DOHH2 (cell line): ENCODE data around the gene NRAP.
A peak's percentile ranks its signal among the peaks of the same experiment; 100 is the strongest.

Source experiments
- EZH2phosphoT487 ChIP-seq: fragments of 200-600 bp; sonication (generic); IDR thresholded peaks from 2 replicates; pipeline ENCODE4 v1.6.1; 2017; ENCODE audit warnings: borderline replicate concordance, mild to moderate bottlenecking, antibody characterized with exemption, low read length, moderate library complexity, mixed read lengths
- TF ChIP-seq, protein P1 (sequence below): fragments of 200-600 bp; sonication (generic); IDR thresholded peaks from one replicate; pipeline ENCODE4 v1.5.1; 2014; ENCODE audit warnings: antibody characterized with exemption, mild to moderate bottlenecking, low read depth, low read length; ENCODE audit not compliant: poor library complexity, severe bottlenecking

- TF ChIP-seq, protein P1, sequence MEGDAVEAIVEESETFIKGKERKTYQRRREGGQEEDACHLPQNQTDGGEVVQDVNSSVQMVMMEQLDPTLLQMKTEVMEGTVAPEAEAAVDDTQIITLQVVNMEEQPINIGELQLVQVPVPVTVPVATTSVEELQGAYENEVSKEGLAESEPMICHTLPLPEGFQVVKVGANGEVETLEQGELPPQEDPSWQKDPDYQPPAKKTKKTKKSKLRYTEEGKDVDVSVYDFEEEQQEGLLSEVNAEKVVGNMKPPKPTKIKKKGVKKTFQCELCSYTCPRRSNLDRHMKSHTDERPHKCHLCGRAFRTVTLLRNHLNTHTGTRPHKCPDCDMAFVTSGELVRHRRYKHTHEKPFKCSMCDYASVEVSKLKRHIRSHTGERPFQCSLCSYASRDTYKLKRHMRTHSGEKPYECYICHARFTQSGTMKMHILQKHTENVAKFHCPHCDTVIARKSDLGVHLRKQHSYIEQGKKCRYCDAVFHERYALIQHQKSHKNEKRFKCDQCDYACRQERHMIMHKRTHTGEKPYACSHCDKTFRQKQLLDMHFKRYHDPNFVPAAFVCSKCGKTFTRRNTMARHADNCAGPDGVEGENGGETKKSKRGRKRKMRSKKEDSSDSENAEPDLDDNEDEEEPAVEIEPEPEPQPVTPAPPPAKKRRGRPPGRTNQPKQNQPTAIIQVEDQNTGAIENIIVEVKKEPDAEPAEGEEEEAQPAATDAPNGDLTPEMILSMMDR, result peak; percentile 19
- TF ChIP-seq EZH2phosphoT487, result no peak
Observed at GRCh38 chr10:113679463-113680189, 15.8 kb upstream of the NRAP start, which contains the start of gene CASP7.
